PC-9 (cell line): Measurements from ENCODE around the gene UNC13D. TPM values are rescaled to one million over a fixed set of nuclear protein-coding genes. Genes with fewer than 3 reads are reported as not detected.

Experiments used
- BruUV-seq: library from RNA; stranded (reverse); fragments of 400-500 nt; replicated peaks from 2 replicates; lab custom pipeline; 2021; lab: Mats Ljungman, UMichigan
- CTCF ChIA-PET: fragments of 300-600 bp; sonication (Branson Sonifier 250); formaldehyde crosslinking; loops from one replicate; lab custom pipeline; 2022; ENCODE audit warnings: antibody characterized with exemption; lab: Charles Lee
- POLR2A ChIA-PET: fragments of 300-600 bp; sonication (Branson Sonifier 250); formaldehyde crosslinking; loops from one replicate; lab custom pipeline; 2022; ENCODE audit warnings: antibody characterized with exemption; ENCODE audit not compliant: unreplicated experiment; lab: Charles Lee
- DNase-seq, 2 experiments: peaks; one replicate each; pipeline versions ENCODE4 v3.0.0 to v3.0.0-alpha.2; 2015 to 2022; ENCODE audit warnings: mixed read lengths in 1 of 2
- H2AFZ ChIP-seq: fragments of 200-600 bp; sonication (generic); 2 replicates; pipeline ENCODE4 v1.8.1; 2017; ENCODE audit warnings: antibody characterized with exemption
- H3F3A ChIP-seq: fragments of 200-600 bp; sonication (generic); 2 replicates; pipeline ENCODE4 v1.8.1; 2017; ENCODE audit warnings: antibody characterized with exemption, mild to moderate bottlenecking, low read depth; ENCODE audit not compliant: insufficient read depth
- H3K27ac ChIP-seq: fragments of 200-600 bp; sonication (generic); 2 replicates; pipeline ENCODE4 v1.6.1; 2016; ENCODE audit warnings: mixed run types
- H3K27me3 ChIP-seq: fragments of 200-600 bp; sonication (generic); 2 replicates; pipeline ENCODE4 v1.6.1; 2016; ENCODE audit warnings: low read depth, mixed run types; ENCODE audit not compliant: insufficient read depth
- H3K36me3 ChIP-seq: fragments of 200-600 bp; sonication (generic); 2 replicates; pipeline ENCODE4 v1.6.1; 2016; ENCODE audit warnings: low read depth, mixed run types
- H3K4me1 ChIP-seq: fragments of 200-600 bp; sonication (generic); replicated peaks from 2 replicates; pipeline ENCODE4 v1.6.1; 2016; ENCODE audit warnings: mixed run types; ENCODE audit not compliant: insufficient read depth
- H3K4me2 ChIP-seq: fragments of 200-600 bp; sonication (generic); 2 replicates; pipeline ENCODE4 v1.6.1; 2017; ENCODE audit warnings: mixed run types
- H3K4me3 ChIP-seq: fragments of 200-600 bp; sonication (generic); 2 replicates; pipeline ENCODE4 v1.6.1; 2016; ENCODE audit warnings: mixed run types
- H3K79me2 ChIP-seq: fragments of 200-600 bp; sonication (generic); 2 replicates; pipeline ENCODE4 v1.6.1; 2017; ENCODE audit warnings: low read depth, mixed run types
- H3K9me2 ChIP-seq: fragments of 200-600 bp; sonication (generic); 2 replicates; pipeline ENCODE4 v1.8.1; 2017; ENCODE audit warnings: mild to moderate bottlenecking; ENCODE audit not compliant: insufficient read depth
- H3K9me3 ChIP-seq: fragments of 200-600 bp; sonication (generic); 2 replicates; pipeline ENCODE4 v1.8.1; 2016; ENCODE audit warnings: low read depth; ENCODE audit not compliant: insufficient read depth
- H4K20me1 ChIP-seq: fragments of 200-600 bp; sonication (generic); 2 replicates; pipeline ENCODE4 v1.8.1; 2017; ENCODE audit not compliant: insufficient read depth
- EZH2 ChIP-seq: fragments of 200-600 bp; sonication (generic); IDR thresholded peaks from 2 replicates; pipeline ENCODE4 v1.8.0; 2017; ENCODE audit warnings: antibody characterized with exemption, low read depth
- intact Hi-C: fragments of 100-400 bp; cut with micrococcal nuclease; formaldehyde crosslinking; loops from one replicate; pipeline ENCODE4 v1.10.0; 2022; ENCODE audit not compliant: unreplicated experiment
- total RNA-seq: library from RNA; stranded (reverse); gene quantifications from 2 replicates; pipeline ENCODE4 v1.2.3, GENCODE V29; 2021
- TF ChIP-seq, protein P1 (sequence below): fragments of 200-600 bp; sonication (generic); conservative IDR thresholded peaks from 2 replicates; pipeline ENCODE4 v1.6.1; 2017; ENCODE audit warnings: mixed run types, antibody characterized with exemption, mild to moderate bottlenecking, moderate library complexity

UNC13D gene
- total RNA-seq, 1 experiment from 2014 or later = 94.4 TPM

DNA sequence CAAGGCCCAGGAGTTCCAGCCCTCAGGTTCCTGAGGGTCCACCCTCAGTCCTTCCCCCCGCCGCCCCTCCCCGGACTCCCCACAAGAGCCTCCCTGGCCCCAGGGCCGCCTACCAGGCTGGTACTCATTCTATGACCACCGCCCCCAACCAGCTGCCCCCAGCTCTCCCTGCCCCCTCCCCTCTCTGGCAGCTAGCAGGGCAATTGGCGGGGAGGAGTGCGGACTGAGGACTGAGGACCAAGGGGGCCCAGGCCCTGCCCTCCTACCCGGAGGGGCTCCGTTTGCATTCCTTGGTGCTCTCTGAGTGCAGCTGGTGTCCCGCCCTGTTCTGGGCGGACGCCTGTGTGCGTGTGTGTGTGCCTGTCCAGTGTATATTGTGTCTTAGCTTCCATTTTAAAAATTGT, 19.1 kb downstream of the UNC13D start:
- ChIA-PET POLR2A (interaction anchor here (0.6 kb wide), 3 partner anchors 13 to 36 kb away, joined by 5 to 7 read pairs (median 7); no protein-coding TSS in a partner anchor), CTCF (interaction anchor here (0.6 kb wide), 1 partner anchor 51 kb away, joined by 3 read pairs; no protein-coding TSS in a partner anchor)
- Histone ChIP-seq H3K9me3 (no peaks in the 10 kb centered on the region), H3K27ac (no peak overlapping the region), H3K79me2 (no peaks in the 10 kb centered on the region), H3K4me1 (no peaks in the 10 kb centered on the region), H2AFZ (no peak overlapping the region), H3K4me2 (no peak overlapping the region), H3K4me3 (no peak overlapping the region), H3K9me2 (no peaks in the 10 kb centered on the region), H3F3A (peaks cover 28% of the 10 kb centered on the region; the same call in 1 of the 2 replicates), H3K27me3 (no peaks in the 10 kb centered on the region), H4K20me1 (no peaks in the 10 kb centered on the region), H3K36me3 (peaks cover under 1% of the 10 kb centered on the region; the same call in 1 of the 2 replicates)
- DNase-seq = no peak
- intact Hi-C loops = no loop called here
- no TSS peak for BruUV-seq
- TF ChIP-seq, protein P1, sequence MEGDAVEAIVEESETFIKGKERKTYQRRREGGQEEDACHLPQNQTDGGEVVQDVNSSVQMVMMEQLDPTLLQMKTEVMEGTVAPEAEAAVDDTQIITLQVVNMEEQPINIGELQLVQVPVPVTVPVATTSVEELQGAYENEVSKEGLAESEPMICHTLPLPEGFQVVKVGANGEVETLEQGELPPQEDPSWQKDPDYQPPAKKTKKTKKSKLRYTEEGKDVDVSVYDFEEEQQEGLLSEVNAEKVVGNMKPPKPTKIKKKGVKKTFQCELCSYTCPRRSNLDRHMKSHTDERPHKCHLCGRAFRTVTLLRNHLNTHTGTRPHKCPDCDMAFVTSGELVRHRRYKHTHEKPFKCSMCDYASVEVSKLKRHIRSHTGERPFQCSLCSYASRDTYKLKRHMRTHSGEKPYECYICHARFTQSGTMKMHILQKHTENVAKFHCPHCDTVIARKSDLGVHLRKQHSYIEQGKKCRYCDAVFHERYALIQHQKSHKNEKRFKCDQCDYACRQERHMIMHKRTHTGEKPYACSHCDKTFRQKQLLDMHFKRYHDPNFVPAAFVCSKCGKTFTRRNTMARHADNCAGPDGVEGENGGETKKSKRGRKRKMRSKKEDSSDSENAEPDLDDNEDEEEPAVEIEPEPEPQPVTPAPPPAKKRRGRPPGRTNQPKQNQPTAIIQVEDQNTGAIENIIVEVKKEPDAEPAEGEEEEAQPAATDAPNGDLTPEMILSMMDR = no peak
- no peak for TF ChIP-seq EZH2

DNA sequence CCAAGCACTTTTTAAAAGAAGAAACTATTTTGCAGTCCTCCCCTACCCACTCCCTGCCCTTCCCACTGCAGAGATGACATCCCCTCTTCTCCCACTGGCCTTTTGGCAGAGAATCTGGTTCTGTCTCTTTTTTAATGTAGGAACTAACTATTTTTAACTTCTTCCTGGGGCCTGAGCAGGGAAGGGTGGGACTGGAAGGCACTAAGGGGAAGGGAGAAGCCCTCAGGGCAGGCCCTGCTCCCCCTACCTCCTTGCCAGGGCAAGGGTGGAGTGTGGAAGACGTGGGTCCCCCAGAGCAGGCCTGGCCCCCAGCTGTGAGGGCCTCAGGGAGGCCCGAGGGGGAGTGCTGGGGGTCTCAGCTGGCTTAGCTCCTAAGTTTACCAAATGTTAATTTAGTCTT, 19.5 kb downstream of the UNC13D start:
- H3K27me3 ChIP-seq = no peaks in the 10 kb centered on the region
- H3K4me3 ChIP-seq = no peak overlapping the region
- intact Hi-C loops = no loop called here
- no peaks in the 10 kb centered on the region for H4K20me1 ChIP-seq
- peaks cover 4% of the 10 kb centered on the region; the same call in 1 of the 2 replicates for H3K36me3 ChIP-seq
- H3F3A ChIP-seq = peaks cover 28% of the 10 kb centered on the region; the same call in 1 of the 2 replicates
- no peaks in the 10 kb centered on the region for H3K79me2 ChIP-seq
- no peak overlapping the region for H2AFZ ChIP-seq
- ChIA-PET CTCF (no interaction called here), POLR2A (interaction anchor here (0.6 kb wide), 2 partner anchors 21 to 36 kb away, joined by 7 read pairs; no protein-coding TSS in a partner anchor)
- no peaks in the 10 kb centered on the region for H3K4me1 ChIP-seq
- no peak for DNase-seq
- H3K27ac ChIP-seq = no peak overlapping the region
- TF ChIP-seq, protein P1 = no peak
- no peak for TF ChIP-seq EZH2
- no peaks in the 10 kb centered on the region for H3K9me3 ChIP-seq
- no peaks in the 10 kb centered on the region for H3K9me2 ChIP-seq
- no peak overlapping the region for H3K4me2 ChIP-seq
- no TSS peak for BruUV-seq

DNA sequence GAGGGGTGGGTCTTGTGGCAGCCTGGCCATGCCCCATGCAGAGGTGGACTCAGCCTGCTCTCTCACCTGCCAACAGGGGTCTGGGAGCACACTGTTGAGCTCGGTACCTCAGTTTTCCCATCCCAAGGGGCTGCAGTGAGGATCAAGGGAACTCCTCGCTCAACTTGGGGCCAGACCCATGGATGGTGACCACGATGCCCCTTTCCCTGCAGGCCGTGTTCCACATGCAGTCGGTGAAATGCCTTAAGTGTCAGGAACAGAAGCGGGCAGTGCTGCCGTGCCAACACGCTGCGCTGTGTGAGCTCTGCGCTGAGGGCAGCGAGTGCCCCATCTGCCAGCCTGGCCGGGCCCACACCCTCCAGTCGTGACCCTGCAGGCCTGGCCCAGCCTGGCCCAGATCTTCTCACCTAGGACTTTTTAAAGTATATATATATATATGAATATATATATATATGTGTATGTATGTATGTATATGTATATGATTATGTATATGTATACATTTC, 20.1 kb downstream of the UNC13D start:
- intact Hi-C loops = no loop called here
- H3K9me2 ChIP-seq = no peaks in the 10 kb centered on the region
- no peaks in the 10 kb centered on the region for H3K9me3 ChIP-seq
- no peak overlapping the region for H3K4me3 ChIP-seq
- no peak for DNase-seq
- no peaks in the 10 kb centered on the region for H3K79me2 ChIP-seq
- no peaks in the 10 kb centered on the region for H3K4me1 ChIP-seq
- TF ChIP-seq EZH2 = no peak
- TF ChIP-seq, protein P1 = no peak
- no peak overlapping the region for H2AFZ ChIP-seq
- no peaks in the 10 kb centered on the region for H4K20me1 ChIP-seq
- peaks cover 28% of the 10 kb centered on the region; the same call in 1 of the 2 replicates for H3F3A ChIP-seq
- H3K27me3 ChIP-seq = no peaks in the 10 kb centered on the region
- ChIA-PET CTCF (no interaction called here), POLR2A (no interaction called here)
- no peak overlapping the region for H3K4me2 ChIP-seq
- BruUV-seq = no TSS peak
- no peak overlapping the region for H3K27ac ChIP-seq
- H3K36me3 ChIP-seq = peaks cover 4% of the 10 kb centered on the region; the same call in 1 of the 2 replicates
